ENCODE measurements around the gene PLAAT5.
"Not testable (repeated sequence)": the region's sequence is repeated elsewhere in the genome, so short reads cannot be mapped to it uniquely, and the experiment has no call there.

PLAAT5 gene

GRCh38 chr11:63490551-63491239, at the start of gene PLAAT5:
PLAAT5 (minus strand) TSS chr11:63491167; CDS start chr11:63491034, 133 bp downstream.
- DNase-seq (ENCODE audit: low read depth) = no peak

GRCh38 chr11:63537293-63538101, 46.5 kb upstream of the PLAAT5 start:
- DNase-seq (ENCODE audit: low read depth) = no peak

GRCh38 chr11:63536669-63537292, 45.8 kb upstream of the PLAAT5 start, which contains the start of gene PLAAT4:
PLAAT4 (plus strand) TSS chr11:63536808; CDS start chr11:63536869, 61 bp downstream.
- DNase-seq (ENCODE audit: low read depth) = peak; percentile 14

- no peak for DNase-seq (ENCODE audit: low read depth)
These were observed 44.8 kb upstream of the PLAAT5 start for GRCh38 chr11:63535734-63536133.

GRCh38 chr11:63534895-63535461, 44.0 kb upstream of the PLAAT5 start:
- DNase-seq (ENCODE audit: low read depth) = no peak

GRCh38 chr11:63534076-63534475, 43.1 kb upstream of the PLAAT5 start:
- no peak for DNase-seq (ENCODE audit: low read depth)

- DNase-seq (ENCODE audit: low read depth) = no peak
These were observed 42.0 kb upstream of the PLAAT5 start for GRCh38 chr11:63532799-63533475.

GRCh38 chr11:63532117-63532516, 41.1 kb upstream of the PLAAT5 start:
- DNase-seq (ENCODE audit: low read depth) = no peak

GRCh38 chr11:63531074-63531792, 40.3 kb upstream of the PLAAT5 start:
- peak; percentile 50 for DNase-seq (ENCODE audit: low read depth)

- no peak for DNase-seq (ENCODE audit: low read depth)
These were observed 39.1 kb upstream of the PLAAT5 start for GRCh38 chr11:63530021-63530420.

- not testable (repeated sequence) for DNase-seq (ENCODE audit: low read depth)
These were observed 38.4 kb upstream of the PLAAT5 start for GRCh38 chr11:63529373-63529772.

- not testable (repeated sequence) for DNase-seq (ENCODE audit: low read depth)
These were observed 37.8 kb upstream of the PLAAT5 start for GRCh38 chr11:63528729-63529278.

GRCh38 chr11:63528156-63528555, 37.2 kb upstream of the PLAAT5 start:
- not testable (repeated sequence) for DNase-seq (ENCODE audit: low read depth)

- DNase-seq (ENCODE audit: low read depth) = no peak
These were observed 36.7 kb upstream of the PLAAT5 start for GRCh38 chr11:63527667-63528066.

- no peak for DNase-seq (ENCODE audit: low read depth)
These were observed 32.2 kb upstream of the PLAAT5 start for GRCh38 chr11:63523151-63523550.

- no peak for DNase-seq (ENCODE audit: low read depth)
These were observed 30.9 kb upstream of the PLAAT5 start for GRCh38 chr11:63521896-63522295.

- DNase-seq (ENCODE audit: low read depth) = no peak
These were observed 29.7 kb upstream of the PLAAT5 start for GRCh38 chr11:63520606-63521170.

- DNase-seq (ENCODE audit: low read depth) = no peak
These were observed 27.6 kb upstream of the PLAAT5 start for GRCh38 chr11:63518548-63518947.

GRCh38 chr11:63517156-63517555, 26.2 kb upstream of the PLAAT5 start:
- DNase-seq (ENCODE audit: low read depth) = no peak

- DNase-seq (ENCODE audit: low read depth) = no peak
These were observed 25.1 kb upstream of the PLAAT5 start for GRCh38 chr11:63516109-63516508.

- no peak for DNase-seq (ENCODE audit: low read depth)
These were observed 21.8 kb upstream of the PLAAT5 start for GRCh38 chr11:63512816-63513215.
